ENCODE results near the gene CHCHD4.
"Not testable (repeated sequence)": the region's sequence is repeated elsewhere in the genome, so short reads cannot be mapped to it uniquely, and the experiment has no call there.

Gene CHCHD4

GRCh38 chr3:14120111-14120920 lies 4.4 kb downstream of the CHCHD4 start:
- DNase-seq (ENCODE audit: low read depth): no peak

- DNase-seq (ENCODE audit: low read depth): no peak
Measured at GRCh38 chr3:14119651-14120050, 5.0 kb downstream of the CHCHD4 start.

- DNase-seq (ENCODE audit: low read depth): no peak
Measured at GRCh38 chr3:14118400-14119381, 6.0 kb downstream of the CHCHD4 start.

DNA sequence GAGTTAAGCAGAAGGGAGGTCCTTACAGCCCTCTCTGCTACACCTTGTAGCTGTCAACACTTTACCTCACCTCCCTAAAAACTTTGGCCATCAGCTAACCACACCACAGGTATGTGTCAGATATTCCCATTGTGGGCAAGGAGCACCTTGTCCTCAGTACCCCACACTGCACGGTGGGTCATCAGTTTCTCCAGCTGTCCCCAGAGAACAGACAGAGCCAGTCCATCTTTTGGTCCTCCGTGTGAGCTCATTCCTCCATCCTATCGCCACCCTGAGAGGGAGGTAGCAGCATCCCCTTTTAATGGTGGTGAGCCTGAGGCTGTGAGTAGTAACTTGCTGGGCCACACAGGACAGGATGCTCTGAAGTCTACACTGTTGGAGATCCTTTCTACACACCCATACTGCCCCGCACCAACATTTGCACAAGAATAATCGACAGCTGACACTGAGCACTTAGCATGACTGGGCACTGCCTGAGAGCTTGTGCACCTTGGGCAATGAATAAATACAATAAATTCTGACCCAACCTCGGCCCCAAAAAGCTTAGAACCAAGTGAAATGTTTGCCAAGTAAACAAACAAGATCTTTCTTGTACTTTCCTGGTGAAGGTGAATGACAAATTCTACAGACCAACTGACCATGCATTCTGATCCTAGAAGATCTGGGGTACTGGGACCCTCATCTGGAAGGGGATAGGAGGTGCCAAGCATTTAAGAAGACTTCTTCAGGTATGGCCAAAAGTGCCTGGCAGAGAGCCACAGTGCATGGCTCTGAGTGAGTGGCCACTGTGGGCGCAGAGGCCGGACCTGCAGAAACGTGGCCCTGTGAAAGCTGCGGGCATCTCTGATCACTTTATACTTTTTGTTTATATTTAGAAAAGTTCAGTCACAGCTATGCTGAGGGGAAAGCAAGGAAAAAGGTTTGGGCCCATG lies 6.9 kb downstream of the CHCHD4 start:
- no peak for DNase-seq (ENCODE audit: low read depth)

- DNase-seq (ENCODE audit: low read depth): no peak
Measured at GRCh38 chr3:14113965-14114635, 10.6 kb downstream of the CHCHD4 start.

DNA sequence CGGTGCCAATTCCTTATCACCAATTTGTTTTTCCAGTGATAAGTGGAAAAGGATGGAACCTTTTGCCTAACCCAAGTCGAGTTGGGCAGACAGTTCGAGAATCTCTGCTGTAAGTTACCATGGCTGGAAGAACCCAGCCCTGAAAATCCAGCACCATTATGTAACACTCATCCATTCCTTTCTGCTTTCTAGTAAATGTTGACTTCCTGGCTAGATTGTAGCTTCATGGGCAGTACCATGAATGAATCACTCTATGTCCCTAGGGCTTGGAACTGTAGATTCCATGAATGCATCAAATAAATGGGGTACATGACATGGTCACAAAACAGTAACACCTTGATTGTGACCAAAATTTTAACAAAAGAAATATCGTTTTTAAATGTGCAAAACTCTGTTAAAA lies 14.0 kb downstream of the CHCHD4 start:
- no peak for DNase-seq (ENCODE audit: low read depth)

DNA sequence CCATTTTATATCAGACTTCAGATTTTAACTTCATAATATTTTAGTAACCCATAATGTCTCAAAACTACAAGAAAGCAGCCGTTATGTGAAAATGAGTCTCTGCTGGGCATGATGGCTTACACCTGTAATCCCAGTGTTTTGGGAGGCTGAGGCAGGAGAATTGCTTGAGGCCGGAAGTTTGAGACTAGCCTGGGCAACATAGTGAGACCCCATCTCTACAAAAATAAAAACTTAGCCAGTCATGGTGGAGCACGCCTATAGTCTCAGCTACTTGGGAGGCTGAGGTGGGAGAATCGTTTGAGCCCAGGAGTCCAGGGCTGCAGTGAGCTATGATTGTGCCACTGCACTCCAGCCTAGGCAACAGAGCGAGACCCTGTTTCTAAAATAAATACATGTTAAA lies 14.8 kb downstream of the CHCHD4 start:
- not testable (repeated sequence) for DNase-seq (ENCODE audit: low read depth)

GRCh38 chr3:14097616-14098391 lies 26.9 kb downstream of the CHCHD4 start:
- DNase-seq (ENCODE audit: low read depth): no peak

GRCh38 chr3:14096742-14097141 lies 27.9 kb downstream of the CHCHD4 start:
- DNase-seq (ENCODE audit: low read depth): no peak

DNA sequence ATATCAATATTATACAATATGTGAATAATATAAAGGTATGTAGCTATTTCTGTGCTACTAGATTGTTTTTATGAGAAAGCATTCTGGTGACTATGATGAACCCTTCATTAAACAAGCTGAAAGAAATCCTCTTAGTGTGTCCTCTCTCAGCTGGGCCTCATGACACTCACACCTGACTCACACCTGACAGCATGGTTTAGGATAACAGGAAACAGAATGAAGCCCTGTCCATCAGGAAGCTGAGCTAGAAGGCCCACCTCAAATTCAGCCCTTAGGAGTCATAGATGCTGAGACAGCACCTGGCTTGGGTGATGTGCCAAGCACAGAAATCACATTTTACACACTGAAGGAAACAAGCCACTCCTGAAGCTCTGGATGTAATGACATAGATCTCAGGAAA lies 30.8 kb downstream of the CHCHD4 start:
- no peak for DNase-seq (ENCODE audit: low read depth)

DNA sequence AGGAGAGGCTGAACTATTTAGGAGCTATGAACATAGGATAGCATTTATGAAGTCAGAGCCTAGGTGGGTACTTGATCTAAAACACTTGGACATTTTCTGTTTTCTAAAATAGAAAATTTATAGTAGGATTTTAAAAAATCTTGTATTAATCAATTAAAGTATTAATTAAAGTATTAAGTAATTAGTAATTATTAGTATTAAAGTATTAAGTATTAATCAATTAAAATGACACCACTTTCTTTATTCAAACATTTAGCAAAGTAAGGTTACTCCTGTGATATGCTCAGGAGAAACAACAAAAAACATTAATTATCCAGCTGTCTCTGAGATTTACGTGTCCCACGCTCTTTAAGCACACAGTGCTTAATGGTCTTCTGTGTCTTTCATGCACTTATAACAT lies 32.2 kb downstream of the CHCHD4 start:
- no peak for DNase-seq (ENCODE audit: low read depth)

GRCh38 chr3:14091959-14092358 lies 32.7 kb downstream of the CHCHD4 start:
- DNase-seq (ENCODE audit: low read depth): not testable (repeated sequence)

DNA sequence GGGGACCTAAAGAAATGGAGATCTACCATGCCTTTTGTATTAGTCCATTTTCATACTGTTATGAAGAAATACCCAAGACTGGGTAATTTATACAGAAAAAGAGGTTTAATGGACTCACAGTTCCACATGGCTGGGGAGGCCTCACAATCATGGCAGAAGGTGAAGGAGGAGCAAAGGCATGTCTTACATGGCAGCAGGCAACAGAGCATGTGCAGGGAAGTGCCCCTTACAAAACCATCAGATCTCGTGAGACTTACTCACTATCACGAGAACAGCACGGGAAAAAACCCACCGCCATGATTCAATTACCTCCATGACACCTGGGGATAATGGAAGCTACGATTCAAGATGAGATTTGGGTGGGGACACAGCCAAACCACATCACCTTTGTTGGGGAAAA lies 37.2 kb downstream of the CHCHD4 start:
- not testable (repeated sequence) for DNase-seq (ENCODE audit: low read depth)

- DNase-seq (ENCODE audit: low read depth): peak; percentile 1
Measured at GRCh38 chr3:14082108-14082657, 42.5 kb downstream of the CHCHD4 start.

- DNase-seq (ENCODE audit: low read depth): no peak
Measured at GRCh38 chr3:14077310-14077709, 47.4 kb downstream of the CHCHD4 start.

DNA sequence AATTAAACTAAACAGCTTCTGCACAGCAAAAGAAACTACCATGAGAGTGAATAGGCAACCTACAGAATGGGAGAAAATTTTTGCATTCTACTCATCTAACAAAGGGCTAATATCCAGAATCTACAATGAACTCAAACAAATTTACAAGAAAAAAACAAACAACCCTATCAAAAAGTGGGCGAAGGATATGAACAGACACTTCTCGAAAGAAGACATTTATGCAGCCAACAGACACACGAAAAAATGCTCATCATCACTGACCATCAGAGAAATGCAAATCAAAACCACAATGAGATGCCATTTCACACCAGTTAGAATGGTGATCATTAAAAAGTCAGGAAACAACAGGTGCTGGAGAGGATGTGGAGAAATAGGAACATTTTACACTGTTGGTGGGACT lies 49.4 kb downstream of the CHCHD4 start:
- DNase-seq (ENCODE audit: low read depth): not testable (repeated sequence)

- DNase-seq (ENCODE audit: low read depth): no peak
Measured at GRCh38 chr3:14064910-14065309, 59.8 kb downstream of the CHCHD4 start.

- DNase-seq (ENCODE audit: low read depth): no peak
Measured at GRCh38 chr3:14063152-14063551, 61.5 kb downstream of the CHCHD4 start.

Measured in activated T-cell treated with anti-CD3 and anti-CD28 coated beads for 24 hours (primary cell).